Hematopoietic multipotent progenitor cell treated with erythropoietin and hydrocortisone succinate and interleukin-3 and kit ligand, for 15 days (in vitro differentiated cells): ENCODE measurements around the gene GRK1.

Experiments used
- DNase-seq: peaks from one replicate; pipeline ENCODE4 v3.0.0-alpha.2; 2015; ENCODE audit warnings: low spot score

Gene GRK1

GRCh38 chr13:113632706-113633484 is 34.1 kb upstream of the GRK1 start:
- no peak for DNase-seq

DNA sequence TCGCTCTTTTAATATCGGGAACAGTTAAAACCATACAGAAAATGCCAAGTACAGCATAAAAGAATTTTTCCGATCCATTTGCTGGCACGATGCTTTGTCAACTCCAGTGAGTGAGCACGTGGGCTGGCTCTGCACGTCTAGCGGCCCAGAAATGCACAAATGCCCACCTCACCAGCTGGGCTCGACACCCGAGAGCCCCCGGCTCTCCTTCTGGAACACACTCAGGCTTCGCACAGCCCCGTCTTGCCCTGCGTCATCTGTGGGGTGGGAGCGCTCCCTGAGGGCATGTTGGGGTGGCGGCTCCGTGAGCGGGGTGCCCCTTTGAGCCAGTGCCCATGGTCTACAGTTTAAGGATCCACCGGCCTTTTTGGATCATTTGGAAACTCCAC is 33.5 kb upstream of the GRK1 start:
- DNase-seq: no peak

DNA sequence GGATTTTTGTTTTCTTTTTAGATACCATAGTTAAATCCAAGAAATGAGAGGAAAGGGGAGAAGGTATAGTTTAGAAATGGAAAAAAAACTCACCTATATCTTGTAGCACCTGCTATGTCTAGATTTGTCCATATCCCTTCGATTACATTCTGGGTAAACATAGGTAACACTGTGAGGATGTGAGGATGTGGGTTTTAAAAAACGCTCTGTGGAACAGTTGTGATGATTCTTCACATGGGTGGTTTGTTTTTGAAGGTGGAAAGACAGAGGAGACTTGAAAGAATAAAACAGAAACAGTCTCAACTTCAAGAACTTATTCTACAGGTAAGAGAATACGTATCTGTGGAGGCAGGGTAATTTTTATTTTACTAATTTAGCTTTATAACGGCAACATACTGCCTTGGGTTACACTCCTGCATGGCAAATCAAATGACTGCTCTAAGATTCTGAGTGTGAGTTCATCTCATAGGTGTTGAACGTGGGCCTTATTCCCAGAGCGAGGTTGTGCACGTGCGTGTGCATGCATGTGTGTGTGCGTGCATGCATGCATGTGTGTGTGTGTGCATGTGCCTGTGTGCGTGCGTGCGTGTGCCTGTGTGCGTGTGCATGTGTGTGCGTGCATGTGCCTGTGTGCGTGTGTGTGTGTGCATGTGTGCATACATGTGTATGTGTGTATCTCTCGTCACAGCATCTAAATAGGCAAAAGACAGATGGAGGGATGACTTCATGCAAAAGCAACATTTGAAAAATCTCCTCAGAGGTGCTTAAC is 32.6 kb upstream of the GRK1 start:
- no peak for DNase-seq

GRCh38 chr13:113635048-113635420 is 32.0 kb upstream of the GRK1 start:
- DNase-seq: no peak

GRCh38 chr13:113635709-113636108 is 31.3 kb upstream of the GRK1 start:
- DNase-seq: no peak

DNA sequence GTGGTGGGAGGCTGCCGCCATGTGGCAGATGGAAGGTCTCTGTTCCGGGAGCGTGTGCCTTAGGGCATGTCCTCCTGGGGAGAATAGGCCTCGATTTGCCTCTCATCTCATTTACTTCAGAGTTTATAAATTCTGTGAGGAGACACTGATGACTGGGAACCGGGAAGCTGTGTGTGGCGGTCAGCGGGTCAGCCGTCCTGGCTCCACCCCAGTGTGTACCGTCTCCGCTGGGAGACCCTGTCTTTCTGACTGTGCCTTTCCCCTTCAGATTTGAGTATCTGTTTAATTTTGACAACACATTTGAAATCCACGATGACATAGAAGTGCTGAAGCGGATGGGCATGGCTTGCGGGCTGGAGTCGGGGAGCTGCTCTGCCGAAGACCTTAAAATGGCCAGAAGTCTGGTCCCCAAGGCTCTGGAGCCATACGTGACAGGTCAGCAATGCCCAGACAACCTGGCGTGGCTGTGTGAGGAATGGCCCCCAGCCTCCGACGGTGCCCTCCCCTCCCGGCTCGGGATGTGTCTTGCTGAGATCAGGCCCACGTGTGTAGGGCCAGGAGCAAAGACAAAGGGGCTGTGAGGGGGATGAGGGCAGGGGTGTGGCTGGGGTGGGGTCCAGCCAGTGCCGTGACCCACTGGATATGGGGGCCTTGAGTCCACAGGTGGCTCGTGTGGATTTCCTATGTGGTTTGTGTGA is 30.6 kb upstream of the GRK1 start:
- DNase-seq: no peak

- DNase-seq: no peak
Observed at GRCh38 chr13:113637262-113638160, 29.5 kb upstream of the GRK1 start.

DNA sequence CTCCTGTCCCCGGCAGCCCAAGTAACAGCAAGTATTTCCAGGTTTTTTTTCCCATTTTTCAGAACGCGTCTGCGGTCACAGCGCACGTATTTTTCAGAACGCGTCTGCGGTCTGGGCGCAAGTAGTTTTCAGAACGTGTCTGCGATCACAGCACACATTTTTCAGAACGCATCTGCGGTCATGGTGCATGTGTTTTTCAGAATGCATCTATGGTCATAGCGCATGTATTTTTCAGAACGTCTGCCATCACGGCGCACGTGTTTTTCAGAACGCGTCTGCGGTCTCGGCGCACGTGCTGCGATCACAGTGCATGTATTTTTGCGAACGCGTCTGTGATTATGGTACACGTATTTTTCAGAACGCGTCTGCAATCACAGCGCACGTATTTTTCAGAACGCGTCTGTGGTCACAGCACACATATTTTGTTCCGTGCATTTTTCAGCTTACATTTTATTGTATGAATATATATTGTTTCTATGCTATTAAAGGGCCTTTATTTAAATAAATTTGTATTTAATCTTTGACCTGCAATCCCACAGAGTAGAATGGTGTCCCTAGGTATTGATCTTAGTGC is 28.8 kb upstream of the GRK1 start:
- DNase-seq: no peak

DNA sequence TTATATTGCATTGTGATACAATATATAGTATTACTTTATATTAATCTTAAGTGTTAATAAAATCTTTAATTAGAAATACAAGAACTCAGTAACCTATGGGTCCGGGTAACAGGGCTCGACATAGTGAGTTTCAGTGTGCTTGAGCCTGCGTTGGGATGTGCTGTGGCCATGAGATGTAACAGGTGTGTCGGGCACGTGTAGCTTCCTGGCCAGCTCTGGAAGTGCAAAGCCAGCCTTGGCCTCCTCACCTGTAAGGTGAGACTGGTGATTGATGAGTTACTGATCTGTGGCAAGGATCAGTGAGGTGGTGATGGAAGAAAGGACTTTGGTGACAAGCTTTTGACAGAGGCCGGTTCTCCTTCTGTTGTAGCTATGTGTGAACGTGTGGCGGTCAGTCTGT is 28.2 kb upstream of the GRK1 start:
- no peak for DNase-seq

GRCh38 chr13:113639616-113640262 is 27.3 kb upstream of the GRK1 start:
- no peak for DNase-seq

GRCh38 chr13:113641426-113641825 is 25.6 kb upstream of the GRK1 start:
- DNase-seq: no peak

- DNase-seq: no peak
Observed at GRCh38 chr13:113642563-113642962, 24.5 kb upstream of the GRK1 start.

DNA sequence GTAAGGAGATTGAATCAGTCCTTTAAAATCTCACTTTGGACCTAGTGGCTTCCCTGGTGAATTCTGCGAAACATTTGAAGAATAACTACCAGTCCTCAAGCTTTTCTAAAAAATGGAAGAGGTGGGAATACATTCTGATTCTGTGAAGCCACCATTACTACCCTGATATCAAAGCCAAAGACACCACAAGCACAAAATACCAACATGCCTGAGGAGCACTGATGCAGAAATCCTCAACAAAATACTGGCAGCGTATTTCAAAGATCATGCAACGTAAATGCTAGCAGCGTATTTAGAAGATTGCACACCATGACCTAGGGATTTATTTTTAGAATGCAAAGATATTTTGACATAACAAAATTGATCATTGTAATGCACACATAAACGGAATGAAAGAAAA is 23.4 kb upstream of the GRK1 start:
- DNase-seq: no peak

DNA sequence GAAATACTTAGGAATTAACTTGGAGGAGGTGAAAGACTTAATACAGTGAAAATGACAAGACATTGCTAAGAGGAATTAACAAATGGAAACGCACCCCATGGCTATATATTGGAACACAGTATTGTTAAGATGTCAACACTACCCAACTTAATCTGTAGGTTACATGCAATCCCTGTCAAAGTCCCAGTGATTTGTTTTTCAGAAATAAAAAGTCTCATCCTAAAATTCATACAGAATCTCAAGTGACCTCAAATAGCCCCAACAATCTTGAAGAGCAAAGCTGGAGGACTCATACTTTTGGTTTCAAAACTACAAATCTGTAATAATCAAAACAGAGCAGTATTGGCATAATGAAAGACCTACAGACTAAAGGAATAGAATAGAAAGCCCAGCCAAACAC is 22.2 kb upstream of the GRK1 start:
- DNase-seq: no peak

DNA sequence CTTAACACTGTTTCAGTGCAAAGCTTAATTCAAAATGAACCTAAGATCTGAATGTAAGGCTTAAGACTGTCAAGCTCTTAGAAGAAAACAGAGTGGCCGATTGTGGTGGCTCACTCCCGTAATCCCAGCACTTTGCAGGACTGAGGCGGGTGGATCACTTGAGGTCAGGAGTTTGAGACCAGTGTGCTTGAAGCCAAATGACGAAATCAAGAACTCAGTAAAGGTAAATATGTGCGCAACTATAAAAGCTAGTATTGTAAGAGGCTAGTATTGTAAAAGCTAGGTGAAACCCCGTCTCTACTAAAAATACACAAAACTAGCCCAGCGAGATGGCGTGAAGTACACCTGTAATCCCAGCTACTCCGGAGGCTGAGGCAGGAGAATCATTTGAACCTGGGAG is 21.7 kb upstream of the GRK1 start:
- no peak for DNase-seq

GRCh38 chr13:113646376-113646775 is 20.6 kb upstream of the GRK1 start:
- no peak for DNase-seq

- DNase-seq: no peak
Observed at GRCh38 chr13:113646921-113647340, 20.1 kb upstream of the GRK1 start.

GRCh38 chr13:113647351-113648215 is 19.4 kb upstream of the GRK1 start:
- peak; percentile 61 for DNase-seq

DNA sequence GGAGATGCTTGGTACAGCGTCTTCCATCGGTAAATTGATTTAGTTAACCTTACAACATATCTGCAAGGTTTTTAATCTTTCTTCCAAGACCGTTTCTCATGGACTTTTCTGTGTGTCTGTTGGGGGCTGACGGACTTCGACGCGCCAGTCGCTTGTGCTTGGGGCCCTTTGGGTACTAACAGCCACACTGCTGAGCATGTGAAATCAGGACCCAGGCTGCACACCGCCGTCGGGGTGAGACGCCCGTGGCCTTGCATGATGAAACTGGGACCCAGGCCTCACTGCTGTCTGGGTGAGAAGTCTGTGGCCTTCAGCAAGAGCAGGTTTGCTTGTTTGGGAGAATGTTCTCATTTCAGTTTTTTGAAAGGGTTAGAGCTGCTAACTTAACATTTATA is 18.8 kb upstream of the GRK1 start:
- no peak for DNase-seq

GRCh38 chr13:113649212-113649611 is 17.8 kb upstream of the GRK1 start:
- no peak for DNase-seq
